Measurements from ENCODE around the gene MOCS1. TPM values are rescaled to one million over a fixed set of nuclear protein-coding genes. Genes with fewer than 3 reads are reported as not detected.
"Not testable (repeated sequence)": the region's sequence is repeated elsewhere in the genome, so short reads cannot be mapped to it uniquely, and the experiment has no call there.

The MOCS1 gene
- total RNA-seq, 1 donor from 2014 or later, result 0.20 TPM

DNA sequence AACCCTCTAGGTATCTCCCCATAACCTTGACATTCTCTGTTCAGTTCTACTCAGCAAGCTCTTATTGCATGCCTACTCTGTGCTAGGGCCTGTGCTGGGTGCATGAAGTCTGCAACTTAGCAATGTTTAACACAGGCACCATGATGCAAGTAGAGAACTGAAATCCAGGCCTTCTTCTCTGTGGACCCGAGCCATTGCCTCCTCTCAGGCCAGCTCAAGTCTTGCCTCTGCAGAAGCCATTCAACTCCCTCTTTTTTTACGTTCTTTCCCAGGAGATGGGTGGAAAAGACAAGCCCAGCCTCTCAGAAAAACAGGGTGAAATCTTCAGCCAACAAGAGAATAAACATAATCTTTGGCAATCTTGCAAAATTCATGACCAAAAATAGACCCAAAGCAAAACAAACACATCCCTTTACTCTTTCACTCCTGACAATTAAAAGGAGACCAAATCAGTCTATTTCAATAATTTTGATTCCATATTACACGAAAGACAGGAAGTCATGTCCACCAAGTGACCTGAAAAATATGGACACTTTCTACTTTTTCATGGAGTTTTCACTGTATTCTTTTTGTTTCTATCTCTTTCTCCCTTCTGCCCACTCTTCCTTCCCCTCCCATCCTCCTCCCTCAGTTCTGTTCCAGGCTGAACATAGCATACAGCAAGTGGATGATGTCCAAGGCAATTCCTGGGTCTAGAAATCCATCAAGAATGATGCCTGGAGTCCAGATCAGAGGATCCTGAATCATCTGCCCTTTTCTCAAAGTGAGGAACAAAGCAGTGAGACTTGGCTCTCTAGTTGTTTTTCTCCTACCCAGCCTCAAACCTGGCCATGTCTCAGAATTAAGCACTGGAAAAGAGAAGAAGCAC, 45.4 kb upstream of the MOCS1 start:
- H3K36me3 Mint-ChIP-seq (ENCODE audit: low read depth), result no peaks in the 10 kb centered on the region
- TF ChIP-seq, protein P1, sequence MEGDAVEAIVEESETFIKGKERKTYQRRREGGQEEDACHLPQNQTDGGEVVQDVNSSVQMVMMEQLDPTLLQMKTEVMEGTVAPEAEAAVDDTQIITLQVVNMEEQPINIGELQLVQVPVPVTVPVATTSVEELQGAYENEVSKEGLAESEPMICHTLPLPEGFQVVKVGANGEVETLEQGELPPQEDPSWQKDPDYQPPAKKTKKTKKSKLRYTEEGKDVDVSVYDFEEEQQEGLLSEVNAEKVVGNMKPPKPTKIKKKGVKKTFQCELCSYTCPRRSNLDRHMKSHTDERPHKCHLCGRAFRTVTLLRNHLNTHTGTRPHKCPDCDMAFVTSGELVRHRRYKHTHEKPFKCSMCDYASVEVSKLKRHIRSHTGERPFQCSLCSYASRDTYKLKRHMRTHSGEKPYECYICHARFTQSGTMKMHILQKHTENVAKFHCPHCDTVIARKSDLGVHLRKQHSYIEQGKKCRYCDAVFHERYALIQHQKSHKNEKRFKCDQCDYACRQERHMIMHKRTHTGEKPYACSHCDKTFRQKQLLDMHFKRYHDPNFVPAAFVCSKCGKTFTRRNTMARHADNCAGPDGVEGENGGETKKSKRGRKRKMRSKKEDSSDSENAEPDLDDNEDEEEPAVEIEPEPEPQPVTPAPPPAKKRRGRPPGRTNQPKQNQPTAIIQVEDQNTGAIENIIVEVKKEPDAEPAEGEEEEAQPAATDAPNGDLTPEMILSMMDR (IDR thresholded peaks at IDR 0.05), result no peak
- H3K4me1 Mint-ChIP-seq, result no peaks in the 10 kb centered on the region
- intact Hi-C loops (cut with micrococcal nuclease), result loop anchor here (5.0 kb wide), 1 partner anchor 868 kb away; no protein-coding TSS in a partner anchor
- no peak overlapping the region for H3K4me3 Mint-ChIP-seq
- no peaks in the 10 kb centered on the region for H3K9me3 Mint-ChIP-seq
- ChIA-PET CTCF (no interaction called here), POLR2A (no interaction called here)
- ATAC-seq (ENCODE audit: low read depth) (no peak), DNase-seq (no peak)
- H3K27ac Mint-ChIP-seq, result no peak overlapping the region
- peaks cover 20% of the 10 kb centered on the region for H3K27me3 Mint-ChIP-seq

DNA sequence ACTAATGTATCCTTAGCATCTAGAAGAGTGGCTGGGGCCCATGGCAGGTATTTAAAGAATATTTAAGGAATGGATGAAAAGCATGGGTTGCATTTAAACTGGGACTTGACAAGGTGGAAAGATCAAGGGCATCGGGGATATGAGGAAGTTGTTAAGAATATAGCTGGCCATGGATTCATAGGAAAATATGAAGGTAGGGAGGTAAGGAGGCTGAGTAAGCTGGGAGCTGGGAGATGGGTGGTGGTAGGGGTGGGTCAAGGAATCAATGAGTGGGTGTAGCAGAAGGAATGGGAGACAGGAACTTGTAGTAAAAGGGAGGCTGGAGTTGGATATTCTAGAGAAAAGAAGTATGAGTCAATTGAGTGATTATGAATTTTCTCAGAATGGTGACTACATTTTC, 44.0 kb upstream of the MOCS1 start:
- TF ChIP-seq, protein P1 (IDR thresholded peaks at IDR 0.05), result no peak
- intact Hi-C loops (cut with micrococcal nuclease), result no loop called here
- H3K4me1 Mint-ChIP-seq, result no peaks in the 10 kb centered on the region
- ChIA-PET POLR2A (no interaction called here), CTCF (no interaction called here)
- H3K9me3 Mint-ChIP-seq, result no peaks in the 10 kb centered on the region
- H3K36me3 Mint-ChIP-seq (ENCODE audit: low read depth), result no peaks in the 10 kb centered on the region
- ATAC-seq (ENCODE audit: low read depth) (no peak), DNase-seq (no peak)
- no peak overlapping the region for H3K4me3 Mint-ChIP-seq
- H3K27ac Mint-ChIP-seq, result no peak overlapping the region
- peaks cover 17% of the 10 kb centered on the region for H3K27me3 Mint-ChIP-seq

DNA sequence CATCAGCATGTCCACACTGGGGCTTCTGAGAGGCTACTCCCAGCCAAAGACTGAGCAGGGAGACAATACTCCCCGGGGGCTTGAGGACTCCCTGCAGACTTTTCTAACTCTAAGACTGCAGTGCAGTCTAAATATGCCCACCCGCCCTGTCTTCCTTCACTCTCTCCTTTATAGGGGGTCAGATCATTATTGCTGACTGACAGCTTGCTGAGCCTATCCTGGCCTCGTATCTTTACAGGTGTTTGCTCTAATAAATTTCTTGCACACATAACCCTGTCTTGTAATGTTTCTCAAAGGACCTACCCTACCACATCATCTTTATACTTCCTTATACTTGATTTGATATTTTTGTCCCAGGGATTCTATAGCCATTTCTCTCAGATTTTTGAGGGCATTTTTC, 39.4 kb upstream of the MOCS1 start:
- Mint-ChIP-seq H3K27ac (no peak overlapping the region), H3K4me1 (no peaks in the 10 kb centered on the region), H3K27me3 (no peaks in the 10 kb centered on the region), H3K36me3 (ENCODE audit: low read depth) (no peaks in the 10 kb centered on the region), H3K9me3 (no peaks in the 10 kb centered on the region), H3K4me3 (no peak overlapping the region)
- DNase-seq (no peak), ATAC-seq (ENCODE audit: low read depth) (no peak)
- intact Hi-C loops (cut with micrococcal nuclease), result no loop called here
- ChIA-PET CTCF (no interaction called here), POLR2A (no interaction called here)
- TF ChIP-seq, protein P1 (IDR thresholded peaks at IDR 0.05), result no peak

DNA sequence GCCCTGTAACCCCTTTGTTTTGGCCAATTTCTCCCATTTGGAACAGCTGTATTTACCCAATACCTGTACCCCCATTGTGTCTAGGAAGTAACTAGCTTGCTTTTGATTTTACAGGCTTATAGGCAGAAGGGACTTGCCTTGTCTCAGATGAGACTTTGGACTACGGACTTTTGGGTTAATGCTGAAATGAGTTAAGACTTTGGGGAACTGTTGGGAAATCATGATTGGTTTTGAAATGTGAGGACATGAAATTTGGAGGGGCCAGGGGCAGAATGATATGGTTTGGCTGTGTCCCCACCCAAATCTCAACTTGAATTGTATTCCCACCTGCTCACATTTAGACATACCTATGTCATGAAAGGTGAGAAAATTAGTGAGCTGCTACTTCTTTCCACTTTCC, 38.5 kb upstream of the MOCS1 start:
- H3K9me3 Mint-ChIP-seq; H3K4me1 Mint-ChIP-seq; H3K4me3 Mint-ChIP-seq; CTCF ChIA-PET; H3K36me3 Mint-ChIP-seq (ENCODE audit: low read depth); H3K27me3 Mint-ChIP-seq; intact Hi-C loops (cut with micrococcal nuclease); ATAC-seq (ENCODE audit: low read depth); POLR2A ChIA-PET; DNase-seq; H3K27ac Mint-ChIP-seq: not testable (repeated sequence)

DNA sequence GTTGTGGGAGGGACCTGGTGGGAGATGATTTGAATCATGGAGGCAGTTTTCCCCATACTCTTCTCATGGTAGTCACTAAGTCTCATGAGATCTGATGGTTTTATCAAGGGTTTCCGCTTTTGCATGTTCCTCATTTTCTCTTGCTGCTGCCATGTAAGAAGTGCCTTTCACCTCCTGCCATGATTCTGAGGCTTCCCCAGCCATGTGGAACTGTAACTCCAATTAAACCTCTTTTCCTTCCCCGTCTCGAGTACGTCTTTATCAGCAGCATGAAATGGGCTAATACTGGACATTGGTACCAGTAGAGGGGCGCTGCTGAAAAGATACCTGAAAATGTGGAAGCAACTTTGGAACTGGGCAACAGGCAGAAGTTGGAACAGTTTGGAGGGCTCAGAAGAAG, 36.9 kb upstream of the MOCS1 start:
- DNase-seq; H3K36me3 Mint-ChIP-seq (ENCODE audit: low read depth); POLR2A ChIA-PET; CTCF ChIA-PET; H3K4me3 Mint-ChIP-seq; ATAC-seq (ENCODE audit: low read depth); H3K27ac Mint-ChIP-seq; intact Hi-C loops (cut with micrococcal nuclease); H3K4me1 Mint-ChIP-seq; H3K9me3 Mint-ChIP-seq; H3K27me3 Mint-ChIP-seq: not testable (repeated sequence)

DNA sequence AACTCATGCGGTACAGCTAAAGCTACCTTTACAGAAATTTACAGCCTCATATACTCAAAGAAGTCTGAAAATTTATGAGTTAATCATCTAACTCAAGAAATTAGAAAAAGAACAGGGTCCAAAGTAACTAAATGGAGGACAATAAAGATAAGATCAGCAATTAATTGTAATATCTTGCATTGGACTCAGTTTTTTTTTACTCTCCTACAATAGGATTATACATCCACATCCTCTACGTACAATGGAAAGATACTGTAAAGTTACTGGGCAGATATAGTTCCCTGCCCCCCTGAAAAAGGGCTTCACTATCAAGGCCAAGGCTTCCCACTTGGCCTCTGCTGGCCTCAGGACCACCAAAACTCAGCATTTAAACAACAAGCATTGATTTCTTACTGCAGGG, 31.5 kb upstream of the MOCS1 start:
- Mint-ChIP-seq H3K36me3 (ENCODE audit: low read depth) (no peaks in the 10 kb centered on the region), H3K4me3 (no peak overlapping the region), H3K9me3 (no peaks in the 10 kb centered on the region), H3K4me1 (no peaks in the 10 kb centered on the region), H3K27me3 (peaks cover 6% of the 10 kb centered on the region), H3K27ac (no peak overlapping the region)
- DNase-seq, result no peak
- CTCF ChIA-PET, result no interaction called here
- TF ChIP-seq, protein P1 (IDR thresholded peaks at IDR 0.05), result no peak
- POLR2A ChIA-PET, result no interaction called here
- no peak for ATAC-seq (ENCODE audit: low read depth)
- intact Hi-C loops (cut with micrococcal nuclease), result no loop called here
